HepG2 (cell line): ENCODE results near the gene C20orf96. TPM values are rescaled to one million over a fixed set of nuclear protein-coding genes. Genes with fewer than 3 reads are reported as not detected.

Experiments
- ARID3A ChIP-seq: IDR thresholded peaks from 2 replicates; pipeline ENCODE4 v1.6.1; 2012; ENCODE audit warnings: low read depth, low read length, improper control_type of control experiment
- BRD4 ChIP-seq: sonication (generic); formaldehyde crosslinking; IDR thresholded peaks from 2 replicates; pipeline ENCODE4 v1.4.0; 2020; ENCODE audit warnings: missing genetic modification reagents
- CREB1 ChIP-seq, 2 experiments: fragments of 450-650 bp in 1 of 2; IDR thresholded peaks; 2 replicates each; pipeline ENCODE4 v1.6.1; 2016 to 2017; ENCODE audit warnings: control low read depth in 1 of 2, mild to moderate bottlenecking in 1 of 2, missing compliant biosample characterization in 1 of 2, missing genetic modification characterization in 1 of 2
- ETV6 ChIP-seq: sonication (generic); formaldehyde crosslinking; conservative IDR thresholded peaks from 2 replicates; pipeline ENCODE4 v1.4.0; 2020; ENCODE audit warnings: missing genetic modification reagents
- HDAC1 ChIP-seq: sonication (generic); formaldehyde crosslinking; IDR thresholded peaks from 2 replicates; pipeline ENCODE4 v1.5.1; 2020; ENCODE audit warnings: mild to moderate bottlenecking, missing genetic modification reagents
- HIVEP1 ChIP-seq: sonication (generic); formaldehyde crosslinking; IDR thresholded peaks from 2 replicates; pipeline ENCODE4 v1.4.0; 2020; ENCODE audit warnings: mild to moderate bottlenecking, missing genetic modification reagents
- HMG20A ChIP-seq: IDR thresholded peaks from 2 replicates; pipeline ENCODE4 v1.6.1; 2016; ENCODE audit warnings: borderline replicate concordance
- HMGXB3 ChIP-seq: sonication (generic); formaldehyde crosslinking; IDR thresholded peaks from 2 replicates; pipeline ENCODE4 v1.4.0; 2020; ENCODE audit warnings: missing genetic modification reagents, borderline replicate concordance
- MLLT10 ChIP-seq: sonication (generic); formaldehyde crosslinking; IDR thresholded peaks from 2 replicates; pipeline ENCODE4 v1.4.0; 2020; ENCODE audit warnings: missing genetic modification reagents
- MTA1 ChIP-seq: sonication (generic); formaldehyde crosslinking; IDR thresholded peaks from 2 replicates; pipeline ENCODE4 v1.4.0; 2020; ENCODE audit warnings: missing genetic modification reagents, mild to moderate bottlenecking, borderline replicate concordance
- NCOR1 ChIP-seq: fragments of 200-600 bp; sonication (generic); IDR thresholded peaks from 2 replicates; pipeline ENCODE4 v1.7.0; 2017; ENCODE audit warnings: antibody characterized with exemption, low read length, borderline replicate concordance
- RBM39 ChIP-seq: fragments of 200-400 bp; formaldehyde crosslinking; IDR thresholded peaks from one replicate; pipeline ENCODE4 v1.6.1; 2018; ENCODE audit warnings: antibody characterized with exemption, mild to moderate bottlenecking, low read depth, low read length; ENCODE audit not compliant: poor library complexity, severe bottlenecking
- SP4 ChIP-seq: sonication (generic); formaldehyde crosslinking; IDR thresholded peaks from 2 replicates; pipeline ENCODE4 v1.8.1; 2023; ENCODE audit warnings: mild to moderate bottlenecking, missing genetic modification reagents
- ZGPAT ChIP-seq: IDR thresholded peaks from 2 replicates; pipeline ENCODE4 v1.6.1; 2016; ENCODE audit warnings: mild to moderate bottlenecking
- ZMYM2 ChIP-seq: sonication (generic); formaldehyde crosslinking; IDR thresholded peaks from 2 replicates; pipeline ENCODE4 v1.8.0; 2022; ENCODE audit warnings: mild to moderate bottlenecking, missing genetic modification reagents
- ZNF343 ChIP-seq: sonication (generic); formaldehyde crosslinking; IDR thresholded peaks from 2 replicates; pipeline ENCODE4 v1.4.0; 2020; ENCODE audit warnings: mild to moderate bottlenecking, missing genetic modification reagents
- ZNF354B ChIP-seq: sonication (generic); formaldehyde crosslinking; IDR thresholded peaks from 2 replicates; pipeline ENCODE4 v1.8.0; 2022; ENCODE audit warnings: mild to moderate bottlenecking, missing genetic modification reagents
- ZNF605 ChIP-seq: sonication (generic); formaldehyde crosslinking; IDR thresholded peaks from 2 replicates; pipeline ENCODE4 v1.8.0; 2022; ENCODE audit warnings: mild to moderate bottlenecking, missing genetic modification reagents
- ZNF615 ChIP-seq: sonication (generic); formaldehyde crosslinking; IDR thresholded peaks from 2 replicates; pipeline ENCODE4 v1.5.0; 2020; ENCODE audit warnings: mild to moderate bottlenecking, missing genetic modification reagents, borderline replicate concordance
- polyA plus RNA-seq, 8 experiments: library from polyadenylated mRNA; depleted of rRNA in 3 of 8; stranded (reverse) in 7 of 8; unstranded in 1 of 8; fragments of >200 nt; fragmentation: Illumina TruSeq in 4 of 8; extraction: Trizol in 4 of 8; gene quantifications; 2 replicates each; pipeline versions ENCODE4 v1.2.1 to v1.2.3, GENCODE V29; 2011 to 2016; ENCODE audit warnings: low read depth in 4 of 8, missing spikeins in 1 of 8, mixed read lengths in 1 of 8; ENCODE audit not compliant: insufficient read depth in 1 of 8
- total RNA-seq, 5 experiments: library from RNA; depleted of rRNA; stranded (reverse); fragments of >200 nt; fragmentation: Illumina TruSeq; extraction: Trizol; gene quantifications; 2 replicates each; pipeline ENCODE4 v1.2.3, GENCODE V29; 2016; ENCODE audit warnings: low read depth in 1 of 5
- TF ChIP-seq, protein P1 (sequence below): sonication (generic); formaldehyde crosslinking; IDR thresholded peaks from 2 replicates; pipeline ENCODE4 v1.4.0; 2020; ENCODE audit warnings: missing genetic modification reagents, low read depth, mild to moderate bottlenecking, borderline replicate concordance

C20orf96 gene
- total and polyA plus RNA-seq, 2 of the 13 experiments (the other 11 are each of a cell fraction or from before 2014, with no cell fraction given), result 3.8 to 20.6 TPM

- no peak; the same call in 1 of the 2 replicates for TF ChIP-seq HMGXB3
- TF ChIP-seq, protein P1, sequence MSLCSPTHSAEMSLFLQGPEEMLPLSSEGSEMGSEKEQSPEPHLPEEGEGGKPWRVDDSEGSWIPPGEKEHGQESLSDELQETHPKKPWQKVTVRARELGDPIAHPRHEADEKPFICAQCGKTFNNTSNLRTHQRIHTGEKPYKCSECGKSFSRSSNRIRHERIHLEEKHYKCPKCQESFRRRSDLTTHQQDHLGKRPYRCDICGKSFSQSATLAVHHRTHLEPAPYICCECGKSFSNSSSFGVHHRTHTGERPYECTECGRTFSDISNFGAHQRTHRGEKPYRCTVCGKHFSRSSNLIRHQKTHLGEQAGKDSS (CRISPR knock-in tag), result no peak
- 0 out of 2 replicates have a peak, but pooled peaks have one; percentile 28 for TF ChIP-seq ZNF605 (CRISPR knock-in tag)
- 0 out of 2 replicates have a peak, but pooled peaks have one; percentile 32 for TF ChIP-seq ZGPAT
- no peak for TF ChIP-seq ARID3A
- no peak for TF ChIP-seq MLLT10 (CRISPR knock-in tag)
- peak; percentile 78 for TF ChIP-seq HDAC1 (CRISPR knock-in tag)
- TF ChIP-seq ZNF615 (CRISPR knock-in tag), result no peak
- peak; percentile 62; the same call in 1 of the 2 replicates for TF ChIP-seq HIVEP1 (CRISPR knock-in tag)
- 0 out of 2 replicates have a peak, but pooled peaks have one; percentile 52 for TF ChIP-seq CREB1 (IDR thresholded peaks at IDR 0.05)
- TF ChIP-seq CREB1 (CRISPR knock-in tag; IDR thresholded peaks at IDR 0.05), result no peak
- TF ChIP-seq ZNF343, result 0 out of 2 replicates have a peak, but pooled peaks have one; percentile 82
- TF ChIP-seq SP4, result peak; percentile 61; the same call in 1 of the 2 replicates
- no peak; the same call in 1 of the 2 replicates for TF ChIP-seq ETV6 (CRISPR knock-in tag)
- peak; percentile 60; the same call in 1 of the 2 replicates for TF ChIP-seq ZNF354B
- no peak for TF ChIP-seq RBM39
- TF ChIP-seq NCOR1, result peak; percentile 30; the same call in 1 of the 2 replicates
- 0 out of 2 replicates have a peak, but pooled peaks have one; percentile 46 for TF ChIP-seq BRD4 (CRISPR knock-in tag)
- TF ChIP-seq MTA1 (CRISPR knock-in tag), result peak; percentile 72; the same call in 1 of the 2 replicates
- no peak for TF ChIP-seq ZMYM2
- no peak for TF ChIP-seq HMG20A
Measured at GRCh38 chr20:309841-310644, 19.5 kb upstream of the C20orf96 start (continued).
